HCT116 (cell line): ENCODE measurements around the gene SLC38A3. TPM values are rescaled to one million over a fixed set of nuclear protein-coding genes. Genes with fewer than 3 reads are reported as not detected.
"Not testable (repeated sequence)": the region's sequence is repeated elsewhere in the genome, so short reads cannot be mapped to it uniquely, and the experiment has no call there.

Source experiments
- ATAC-seq: fragments of 200-7000 bp; cut with Tn5 transposase; 2 replicates; pipeline ENCODE4 v1.9.1; 2020; ENCODE audit warnings: mild to moderate bottlenecking, moderate library complexity
- BruUV-seq: library from RNA; stranded (reverse); fragments of 400-500 nt; replicated peaks from 2 replicates; lab custom pipeline; 2021; lab: Mats Ljungman, UMichigan
- CTCF ChIA-PET: fragments of 300-600 bp; sonication (Branson Sonifier 250); formaldehyde crosslinking; loops from one replicate; lab custom pipeline; 2021; ENCODE audit warnings: antibody characterized with exemption; lab: Charles Lee
- POLR2A ChIA-PET: fragments of 300-600, 350-600 bp; sonication (Branson Sonifier 250); formaldehyde crosslinking; loops from one replicate; lab custom pipeline; 2021; ENCODE audit warnings: antibody characterized with exemption; lab: Charles Lee
- RAD21 ChIA-PET, 2 experiments: fragments of 300-600 bp; sonication (Branson Sonifier 250); formaldehyde crosslinking; loops; one replicate each; lab custom pipeline; 2023; ENCODE audit warnings: low total read pairs in 2 of 2; ENCODE audit not compliant: uncharacterized antibody in 2 of 2, unreplicated experiment in 2 of 2, low non-redundant PET in 1 of 2; lab: Charles Lee
- DNase-seq: peaks from one replicate; pipeline ENCODE4 v3.0.0-alpha.2; 2010; ENCODE audit warnings: low read depth, low spot score
- H2AFZ ChIP-seq: fragments of 200-600 bp; shearing (Covaris generic), sonication (generic); 2 replicates; pipeline ENCODE4 v1.6.1; 2017; ENCODE audit warnings: low read depth, mixed run types, mixed read lengths, antibody characterized with exemption, low read length; ENCODE audit not compliant: poor library complexity, severe bottlenecking
- H3K27ac ChIP-seq: 2 replicates; pipeline ENCODE4 v1.5.1; 2012; ENCODE audit warnings: low read depth, low read length
- H3K27me3 ChIP-seq: fragments of 200-600 bp; sonication (generic); 2 replicates; pipeline ENCODE4 v1.6.1; 2016; ENCODE audit warnings: mixed run types, low read length, mixed read lengths; ENCODE audit not compliant: insufficient read depth
- H3K36me3 ChIP-seq, 2 experiments: fragments of 200-500 bp in 1 of 2; fragments of 200-600 bp in 1 of 2; sonication (Bioruptor generic) in 1 of 2; sonication (generic) in 1 of 2; 2 replicates each; pipeline versions ENCODE4 v1.5.1 to v1.6.1; 2014 to 2016; ENCODE audit warnings: low read length in 2 of 2, inconsistent platforms in 1 of 2, mixed read lengths in 1 of 2, mixed run types in 1 of 2; ENCODE audit not compliant: insufficient read depth in 2 of 2, control insufficient read depth in 1 of 2
- H3K4me1 ChIP-seq, 2 experiments: fragments of 200-600 bp in 1 of 2; sonication (generic) in 1 of 2; 2 replicates each; pipeline versions ENCODE4 v1.5.1 to v1.6.1; 2012 to 2017; ENCODE audit warnings: low read length in 2 of 2, inconsistent platforms in 1 of 2, mild to moderate bottlenecking in 1 of 2, mixed read lengths in 1 of 2, mixed run types in 1 of 2, moderate library complexity in 1 of 2; ENCODE audit not compliant: insufficient read depth in 2 of 2, control insufficient read depth in 1 of 2
- H3K4me2 ChIP-seq: fragments of 200-600 bp; sonication (generic); 2 replicates; pipeline ENCODE4 v1.6.1; 2017; ENCODE audit warnings: mixed run types, low read length, mixed read lengths
- H3K4me3 ChIP-seq, 2 experiments: fragments of 200-600 bp in 1 of 2; sonication (generic) in 1 of 2; replicated peaks in 1 of 2; 2 replicates each; pipeline ENCODE4 v1.5.1; 2011 to 2016; ENCODE audit warnings: low read length in 2 of 2, control low read depth in 1 of 2, low read depth in 1 of 2, mild to moderate bottlenecking in 1 of 2, mixed read lengths in 1 of 2, mixed run types in 1 of 2
- H3K79me2 ChIP-seq: fragments of 200-600 bp; sonication (generic); 2 replicates; pipeline ENCODE4 v1.6.1; 2017; ENCODE audit warnings: mild to moderate bottlenecking, mixed run types, low read length, moderate library complexity, mixed read lengths; ENCODE audit not compliant: insufficient read depth
- H3K9ac ChIP-seq: fragments of 200-600 bp; sonication (generic); 2 replicates; pipeline ENCODE4 v1.6.1; 2016; ENCODE audit warnings: low read length, mixed read lengths
- H3K9me2 ChIP-seq: fragments of 200-600 bp; sonication (generic), shearing (Covaris generic); 2 replicates; pipeline ENCODE4 v1.6.1; 2017; ENCODE audit warnings: mixed run types, mild to moderate bottlenecking, moderate library complexity; ENCODE audit not compliant: insufficient read depth
- H3K9me3 ChIP-seq, 2 experiments: fragments of 200-500 bp in 1 of 2; fragments of 200-600 bp in 1 of 2; sonication (Bioruptor generic) in 1 of 2; sonication (generic) in 1 of 2; 2 replicates each; pipeline ENCODE4 v1.6.1; 2014 to 2017; ENCODE audit warnings: low read length in 2 of 2, mixed read lengths in 2 of 2, inconsistent platforms in 1 of 2, low read depth in 1 of 2, mild to moderate bottlenecking in 1 of 2, mixed run types in 1 of 2, moderate library complexity in 1 of 2; ENCODE audit not compliant: control insufficient read depth in 1 of 2, insufficient read depth in 1 of 2
- H4K20me1 ChIP-seq: fragments of 200-600 bp; sonication (generic), shearing (Covaris generic); 2 replicates; pipeline ENCODE4 v1.6.1; 2017; ENCODE audit warnings: mixed run types, mild to moderate bottlenecking, moderate library complexity; ENCODE audit not compliant: insufficient read depth
- CBX3 ChIP-seq: IDR thresholded peaks from 2 replicates; pipeline ENCODE4 v1.6.1; 2012; ENCODE audit warnings: low read depth
- EZH2 ChIP-seq: fragments of 200-600 bp; sonication (generic); IDR thresholded peaks from 2 replicates; pipeline ENCODE4 v1.6.1; 2017; ENCODE audit warnings: antibody characterized with exemption, mixed run types
- FOSL1 ChIP-seq: IDR thresholded peaks from 2 replicates; pipeline ENCODE4 v1.6.1; 2012; ENCODE audit warnings: low read depth
- JUND ChIP-seq: IDR thresholded peaks from 2 replicates; pipeline ENCODE4 v1.6.1; 2012
- POLR2AphosphoS5 ChIP-seq: IDR thresholded peaks from 2 replicates; pipeline ENCODE4 v1.6.1; 2011; ENCODE audit warnings: mild to moderate bottlenecking, low read depth, low read length, moderate library complexity
- TCF7L2 ChIP-seq: IDR thresholded peaks from 2 replicates; pipeline ENCODE4 v1.7.0; 2011; ENCODE audit warnings: borderline replicate concordance, inconsistent platforms; ENCODE audit not compliant: insufficient read depth, insufficient read length; ENCODE audit errors: extremely low read depth
- YY1 ChIP-seq: IDR thresholded peaks from 2 replicates; pipeline ENCODE4 v1.6.1; 2011; ENCODE audit warnings: low read length, low read depth, moderate library complexity, mild to moderate bottlenecking; ENCODE audit not compliant: insufficient replicate concordance; ENCODE audit errors: extremely low read depth
- ZFX ChIP-seq: fragments of 450-650 bp; IDR thresholded peaks from 2 replicates; pipeline ENCODE4 v1.6.1; 2017
- ZNF274 ChIP-seq: fragments of 200-500 bp; sonication (Bioruptor generic); IDR thresholded peaks from 2 replicates; pipeline ENCODE4 v1.6.1; 2014; ENCODE audit warnings: mild to moderate bottlenecking, low read depth, low read length, inconsistent platforms
- intact Hi-C: fragments of 100-400 bp; cut with micrococcal nuclease; formaldehyde crosslinking; loops from 2 replicates; pipeline ENCODE4 v1.10.0; 2022
- total RNA-seq: library from RNA; stranded (reverse); gene quantifications from one replicate; pipeline ENCODE4 v1.2.1, GENCODE V29; 2021; ENCODE audit not compliant: unreplicated experiment
- TF ChIP-seq, protein P1 (sequence below): IDR thresholded peaks from 2 replicates; pipeline ENCODE4 v1.6.1; 2011; ENCODE audit warnings: mild to moderate bottlenecking, low read length, moderate library complexity; ENCODE audit not compliant: insufficient replicate concordance; ENCODE audit errors: extremely low read depth
- TF ChIP-seq, protein P2 (sequence below): IDR thresholded peaks from 2 replicates; pipeline ENCODE4 v1.6.1; 2012; ENCODE audit warnings: low read depth

Gene SLC38A3
- total RNA-seq, 1 experiment from 2014 or later = 3.1 TPM

DNA sequence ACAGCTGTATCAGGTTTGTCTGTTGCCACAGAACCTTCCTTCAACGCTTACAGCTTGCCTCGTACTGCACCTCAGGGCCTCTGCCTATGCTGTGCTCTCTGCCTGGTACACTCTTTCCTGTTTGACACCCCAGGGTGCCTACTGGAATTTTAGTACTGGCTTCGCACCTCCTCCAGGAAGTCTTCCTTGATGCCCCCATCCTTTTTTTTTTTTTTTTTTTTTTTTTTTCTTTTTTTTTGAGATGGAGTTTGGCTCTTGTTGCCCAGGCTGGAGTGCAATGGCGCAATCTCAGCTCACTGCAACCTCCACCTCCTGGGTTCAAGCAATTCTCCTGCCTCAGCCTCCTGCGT is 6.3 kb downstream of the SLC38A3 start:
- DNase-seq, H3K4me3 ChIP-seq, H3K27me3 ChIP-seq, H4K20me1 ChIP-seq, H3K4me2 ChIP-seq, RAD21 ChIA-PET, H3K9me2 ChIP-seq, H3K4me1 ChIP-seq, H3K9me3 ChIP-seq, H3K79me2 ChIP-seq, intact Hi-C loops, BruUV-seq, H3K36me3 ChIP-seq, H3K9ac ChIP-seq, ATAC-seq, H2AFZ ChIP-seq, H3K27ac ChIP-seq: not testable (repeated sequence)
- CTCF ChIA-PET = interaction anchor here (0.7 to 2.2 kb wide), 4 partner anchors 15 to 87 kb away, joined by 3 to 8 read pairs (median 5); no protein-coding TSS in a partner anchor
- POLR2A ChIA-PET = interaction anchor here (0.6 to 1.2 kb wide), 3 partner anchors 16 to 70 kb away, joined by 3 read pairs; no protein-coding TSS in a partner anchor

DNA sequence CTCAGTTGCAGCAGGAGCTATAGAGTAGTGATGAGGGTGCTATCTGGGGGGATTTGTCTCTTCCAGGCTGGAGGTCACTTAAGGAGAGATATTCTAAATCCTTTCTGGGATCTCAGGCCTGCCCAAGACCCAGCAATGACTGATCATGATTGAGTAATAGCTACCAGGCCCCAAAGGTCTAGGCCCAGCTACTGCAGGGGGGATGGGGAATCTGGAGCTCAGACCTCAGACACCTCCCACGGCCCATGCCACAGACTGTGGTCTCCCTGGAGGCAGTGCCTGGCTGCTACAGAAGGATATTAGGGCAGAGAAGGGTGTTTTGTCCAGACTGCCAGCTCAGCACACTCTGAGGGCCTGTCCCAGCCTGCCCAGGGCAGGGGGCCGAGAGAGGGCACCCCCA is 6.9 kb downstream of the SLC38A3 start:
- H3K79me2 ChIP-seq = no peaks in the 10 kb centered on the region
- no peak overlapping the region for H3K4me3 ChIP-seq
- no peaks in the 10 kb centered on the region for H3K9me3 ChIP-seq
- TF ChIP-seq EZH2 (no peak), ZFX (no peak), CBX3 (no peak), ZNF274 (no peak), YY1 (no peak), TCF7L2 (no peak), JUND (no peak), POLR2AphosphoS5 (no peak), FOSL1 (no peak)
- TF ChIP-seq, protein P1, sequence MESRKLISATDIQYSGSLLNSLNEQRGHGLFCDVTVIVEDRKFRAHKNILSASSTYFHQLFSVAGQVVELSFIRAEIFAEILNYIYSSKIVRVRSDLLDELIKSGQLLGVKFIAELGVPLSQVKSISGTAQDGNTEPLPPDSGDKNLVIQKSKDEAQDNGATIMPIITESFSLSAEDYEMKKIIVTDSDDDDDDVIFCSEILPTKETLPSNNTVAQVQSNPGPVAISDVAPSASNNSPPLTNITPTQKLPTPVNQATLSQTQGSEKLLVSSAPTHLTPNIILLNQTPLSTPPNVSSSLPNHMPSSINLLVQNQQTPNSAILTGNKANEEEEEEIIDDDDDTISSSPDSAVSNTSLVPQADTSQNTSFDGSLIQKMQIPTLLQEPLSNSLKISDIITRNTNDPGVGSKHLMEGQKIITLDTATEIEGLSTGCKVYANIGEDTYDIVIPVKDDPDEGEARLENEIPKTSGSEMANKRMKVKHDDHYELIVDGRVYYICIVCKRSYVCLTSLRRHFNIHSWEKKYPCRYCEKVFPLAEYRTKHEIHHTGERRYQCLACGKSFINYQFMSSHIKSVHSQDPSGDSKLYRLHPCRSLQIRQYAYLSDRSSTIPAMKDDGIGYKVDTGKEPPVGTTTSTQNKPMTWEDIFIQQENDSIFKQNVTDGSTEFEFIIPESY = no peak
- TF ChIP-seq, protein P2, sequence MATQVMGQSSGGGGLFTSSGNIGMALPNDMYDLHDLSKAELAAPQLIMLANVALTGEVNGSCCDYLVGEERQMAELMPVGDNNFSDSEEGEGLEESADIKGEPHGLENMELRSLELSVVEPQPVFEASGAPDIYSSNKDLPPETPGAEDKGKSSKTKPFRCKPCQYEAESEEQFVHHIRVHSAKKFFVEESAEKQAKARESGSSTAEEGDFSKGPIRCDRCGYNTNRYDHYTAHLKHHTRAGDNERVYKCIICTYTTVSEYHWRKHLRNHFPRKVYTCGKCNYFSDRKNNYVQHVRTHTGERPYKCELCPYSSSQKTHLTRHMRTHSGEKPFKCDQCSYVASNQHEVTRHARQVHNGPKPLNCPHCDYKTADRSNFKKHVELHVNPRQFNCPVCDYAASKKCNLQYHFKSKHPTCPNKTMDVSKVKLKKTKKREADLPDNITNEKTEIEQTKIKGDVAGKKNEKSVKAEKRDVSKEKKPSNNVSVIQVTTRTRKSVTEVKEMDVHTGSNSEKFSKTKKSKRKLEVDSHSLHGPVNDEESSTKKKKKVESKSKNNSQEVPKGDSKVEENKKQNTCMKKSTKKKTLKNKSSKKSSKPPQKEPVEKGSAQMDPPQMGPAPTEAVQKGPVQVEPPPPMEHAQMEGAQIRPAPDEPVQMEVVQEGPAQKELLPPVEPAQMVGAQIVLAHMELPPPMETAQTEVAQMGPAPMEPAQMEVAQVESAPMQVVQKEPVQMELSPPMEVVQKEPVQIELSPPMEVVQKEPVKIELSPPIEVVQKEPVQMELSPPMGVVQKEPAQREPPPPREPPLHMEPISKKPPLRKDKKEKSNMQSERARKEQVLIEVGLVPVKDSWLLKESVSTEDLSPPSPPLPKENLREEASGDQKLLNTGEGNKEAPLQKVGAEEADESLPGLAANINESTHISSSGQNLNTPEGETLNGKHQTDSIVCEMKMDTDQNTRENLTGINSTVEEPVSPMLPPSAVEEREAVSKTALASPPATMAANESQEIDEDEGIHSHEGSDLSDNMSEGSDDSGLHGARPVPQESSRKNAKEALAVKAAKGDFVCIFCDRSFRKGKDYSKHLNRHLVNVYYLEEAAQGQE = no peak
- H4K20me1 ChIP-seq = no peaks in the 10 kb centered on the region
- no peaks in the 10 kb centered on the region for H3K9me2 ChIP-seq
- no peaks in the 10 kb centered on the region for H3K27me3 ChIP-seq
- H3K4me2 ChIP-seq = no peak overlapping the region
- no peak overlapping the region for H3K27ac ChIP-seq
- BruUV-seq = no TSS peak
- ChIA-PET CTCF (interaction anchor here (0.7 to 2.2 kb wide), 4 partner anchors 14 to 87 kb away, joined by 3 to 8 read pairs (median 5); no protein-coding TSS in a partner anchor), RAD21 (no interaction called here), POLR2A (interaction anchor here (0.7 to 1.2 kb wide), 2 partner anchors 17 to 62 kb away, joined by 3 read pairs; no protein-coding TSS in a partner anchor)
- no peak overlapping the region for H2AFZ ChIP-seq
- DNase-seq = no peak
- H3K36me3 ChIP-seq = no peaks in the 10 kb centered on the region
- ATAC-seq = no peak
- peaks cover 0 to 5% of the 10 kb centered on the region in 2 experiments; a peak in 1 of 4 replicates for H3K4me1 ChIP-seq
- no peak overlapping the region for H3K9ac ChIP-seq
- intact Hi-C loops = no loop called here
